Ectodermal cell (in vitro differentiated cells): ENCODE data around the gene UBE4A.

Experiments used
- H3K27ac ChIP-seq: 2 replicates; pipeline ENCODE4 v1.7.0; 2013; ENCODE audit warnings: mild to moderate bottlenecking, low read depth, low read length; ENCODE audit not compliant: insufficient read depth, poor library complexity, severe bottlenecking
- H3K27me3 ChIP-seq: 2 replicates; pipeline ENCODE4 v1.7.0; 2013; ENCODE audit warnings: mild to moderate bottlenecking, low read length; ENCODE audit not compliant: insufficient read depth, control insufficient read depth, poor library complexity, severe bottlenecking
- H3K36me3 ChIP-seq: one replicate; pipeline ENCODE4 v1.7.0; 2013; ENCODE audit warnings: low read length; ENCODE audit not compliant: control insufficient read depth, insufficient read depth
- H3K4me1 ChIP-seq: one replicate; pipeline ENCODE4 v1.7.0; 2013; ENCODE audit warnings: low read length; ENCODE audit not compliant: control insufficient read depth, insufficient read depth
- H3K4me3 ChIP-seq: 2 replicates; pipeline ENCODE4 v1.7.0; 2013; ENCODE audit warnings: low read depth, low read length, control low read depth; ENCODE audit not compliant: insufficient read depth
- H3K9me3 ChIP-seq: 2 replicates; pipeline ENCODE4 v1.7.0; 2013; ENCODE audit warnings: mild to moderate bottlenecking, low read length, moderate library complexity; ENCODE audit not compliant: control insufficient read depth

Gene UBE4A

GRCh38 chr11:118448294-118448693 lies 88.9 kb downstream of the UBE4A start:
- no peaks in the 10 kb centered on the region for H3K36me3 ChIP-seq

More at GRCh38 chr11:118448294-118448693, 88.9 kb downstream of the UBE4A start:
- no peak overlapping the region for H3K4me3 ChIP-seq
- no peak overlapping the region for H3K27ac ChIP-seq
- H3K9me3 ChIP-seq = no peaks in the 10 kb centered on the region
- no peaks in the 10 kb centered on the region for H3K27me3 ChIP-seq
- H3K4me1 ChIP-seq = no peaks in the 10 kb centered on the region
